ENCODE measurements around the gene SLC25A38.

The SLC25A38 gene

DNA sequence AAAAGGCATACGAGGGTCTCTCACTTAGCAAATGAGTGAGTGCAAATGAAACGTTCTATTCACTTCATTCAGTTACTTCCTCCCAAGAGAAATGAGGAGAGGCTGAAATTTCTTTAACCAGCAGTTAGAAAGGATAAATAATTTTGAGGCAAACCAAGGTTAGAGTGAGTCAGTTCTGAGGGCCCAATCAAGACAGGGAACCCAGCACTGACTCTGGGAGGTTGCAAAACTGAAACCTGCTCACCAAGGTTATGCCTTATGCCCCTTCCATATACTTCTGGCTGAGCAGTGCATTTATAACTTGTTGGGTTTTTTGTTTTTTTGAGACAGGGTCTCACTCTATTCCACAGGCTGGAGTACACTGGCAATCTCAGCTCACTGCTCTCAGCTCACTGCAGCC, 18.8 kb downstream of the SLC25A38 start:
- no peaks in the 10 kb centered on the region for H3K9me3 ChIP-seq (ENCODE audit: control insufficient read depth, low read length)
- no peak overlapping the region for H3K4me3 ChIP-seq (ENCODE audit: low read length)
- no peaks in the 10 kb centered on the region for H3K36me3 ChIP-seq (ENCODE audit: control insufficient read depth, insufficient read depth, low read length)
- H3K27me3 ChIP-seq (ENCODE audit: control insufficient read depth, insufficient read depth, low read length): no peaks in the 10 kb centered on the region
- no peak overlapping the region for H3K9ac ChIP-seq (ENCODE audit: low read length)
- no peaks in the 10 kb centered on the region for H3K4me1 ChIP-seq (ENCODE audit: control insufficient read depth, insufficient read depth, low read length)

DNA sequence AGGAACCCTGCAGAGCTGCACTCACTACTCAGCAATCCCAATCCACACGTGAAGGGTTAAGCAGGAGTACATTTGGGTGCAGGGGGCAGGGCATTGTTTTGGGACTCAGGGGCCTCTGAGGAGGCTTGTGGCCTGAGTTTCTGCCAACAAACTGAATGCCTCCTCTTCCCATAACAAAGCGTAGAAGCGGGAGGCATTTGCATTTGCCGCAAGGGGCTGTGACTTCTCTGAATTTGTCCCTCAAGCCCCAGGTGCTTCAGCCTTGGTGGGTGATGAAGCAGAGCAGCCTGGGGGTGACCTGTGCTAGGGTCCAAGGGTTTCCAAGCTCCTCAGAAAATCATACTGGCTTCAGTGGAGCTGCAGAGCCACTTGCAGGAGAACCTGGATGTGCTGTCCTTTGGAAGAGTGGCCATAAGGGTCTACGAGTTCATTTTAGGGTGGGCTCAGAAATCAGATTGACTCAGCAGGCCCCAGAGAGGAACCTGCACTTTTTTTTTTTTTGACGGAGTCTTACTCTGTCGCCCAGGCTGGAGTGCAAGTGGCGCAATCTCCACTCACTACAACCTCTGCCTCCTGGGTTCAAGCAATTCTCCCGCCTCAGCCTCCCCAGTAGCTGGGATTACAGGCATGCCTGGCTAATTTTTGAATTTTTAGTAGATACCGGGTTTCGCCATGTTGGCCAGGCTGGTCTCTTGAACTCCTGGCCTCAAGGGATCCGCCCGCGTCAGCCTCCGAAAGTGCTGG, 21.9 kb downstream of the SLC25A38 start:
- Histone ChIP-seq H3K36me3 (ENCODE audit: control insufficient read depth, insufficient read depth, low read length) (no peaks in the 10 kb centered on the region), H3K4me1 (ENCODE audit: control insufficient read depth, insufficient read depth, low read length) (peaks cover 8% of the 10 kb centered on the region), H3K27me3 (ENCODE audit: control insufficient read depth, insufficient read depth, low read length) (no peaks in the 10 kb centered on the region), H3K9ac (ENCODE audit: low read length) (no peak overlapping the region), H3K4me3 (ENCODE audit: low read length) (no peak overlapping the region), H3K9me3 (ENCODE audit: control insufficient read depth, low read length) (no peaks in the 10 kb centered on the region)

- Histone ChIP-seq H3K9ac (ENCODE audit: low read length) (peak overlapping the region; percentile 75), H3K27me3 (ENCODE audit: control insufficient read depth, insufficient read depth, low read length) (no peaks in the 10 kb centered on the region), H3K9me3 (ENCODE audit: control insufficient read depth, low read length) (no peaks in the 10 kb centered on the region), H3K4me1 (ENCODE audit: control insufficient read depth, insufficient read depth, low read length) (peaks cover 8% of the 10 kb centered on the region), H3K36me3 (ENCODE audit: control insufficient read depth, insufficient read depth, low read length) (peaks cover 2% of the 10 kb centered on the region), H3K4me3 (ENCODE audit: low read length) (peak overlapping the region; percentile 52)
Measured at GRCh38 chr3:39405687-39406367, 22.7 kb downstream of the SLC25A38 start.

DNA sequence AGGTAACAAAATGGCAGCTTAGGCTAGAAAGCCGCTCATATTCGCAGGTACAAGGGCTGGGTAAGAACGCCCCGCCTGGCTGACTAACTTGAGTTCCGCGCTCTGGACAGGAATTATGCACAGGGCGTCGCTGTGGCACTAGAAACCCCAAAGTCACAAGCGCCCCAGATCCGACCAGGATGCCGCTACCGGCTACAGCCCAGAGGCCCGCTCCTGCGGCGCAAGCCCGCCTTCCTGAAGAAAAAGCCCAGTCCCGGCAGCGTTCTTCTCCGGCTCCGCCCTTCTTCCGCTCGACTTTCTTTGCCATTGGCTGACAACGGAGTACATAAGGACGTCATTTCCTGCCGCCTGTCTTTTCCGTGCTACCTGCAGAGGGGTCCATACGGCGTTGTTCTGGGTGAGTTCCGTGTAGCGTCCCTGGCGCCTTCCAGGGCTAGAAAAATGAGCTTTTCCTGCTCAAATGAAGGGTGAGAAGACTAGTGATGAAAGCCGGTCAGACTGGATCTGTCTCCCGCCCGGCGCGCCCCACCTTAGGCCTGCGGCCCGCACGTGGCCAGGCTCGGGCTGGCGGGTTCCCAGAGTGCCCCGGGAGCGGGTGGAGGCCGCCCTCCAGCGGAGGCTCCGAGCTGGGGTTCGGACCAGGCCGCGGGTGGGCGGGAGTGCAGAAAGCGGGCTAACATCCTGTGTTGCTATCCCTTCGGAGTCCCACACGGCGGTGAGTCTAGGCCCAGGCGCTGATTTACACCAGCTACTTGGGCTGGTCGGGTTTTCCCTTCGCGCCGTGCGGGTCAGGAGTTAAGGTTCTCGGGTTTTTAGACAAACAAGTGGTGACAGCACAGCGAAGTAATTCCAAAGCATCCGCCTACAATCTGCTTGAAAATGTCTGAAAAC, 23.4 kb downstream of the SLC25A38 start, which contains the start of gene RPSA:
RPSA (plus strand) TSS at position 353 of the 891 bp plus-strand sequence. CDS start 934 bp downstream, outside the sequence.
- Histone ChIP-seq H3K9ac (ENCODE audit: low read length) (peak within 1 kb of the TSS; percentile 75), H3K9me3 (ENCODE audit: control insufficient read depth, low read length) (no peaks in the 10 kb centered on the region), H3K27me3 (ENCODE audit: control insufficient read depth, insufficient read depth, low read length) (no peaks in the 10 kb centered on the region), H3K36me3 (ENCODE audit: control insufficient read depth, insufficient read depth, low read length) (peaks cover 7% of the 10 kb centered on the region), H3K4me3 (ENCODE audit: low read length) (peak within 1 kb of the TSS; percentile 52), H3K4me1 (ENCODE audit: control insufficient read depth, insufficient read depth, low read length) (peaks cover 8% of the 10 kb centered on the region)

GRCh38 chr3:39407259-39407629, 24.1 kb downstream of the SLC25A38 start:
- peaks cover 8% of the 10 kb centered on the region for H3K4me1 ChIP-seq (ENCODE audit: control insufficient read depth, insufficient read depth, low read length)
- peaks cover 7% of the 10 kb centered on the region for H3K36me3 ChIP-seq (ENCODE audit: control insufficient read depth, insufficient read depth, low read length)
- no peaks in the 10 kb centered on the region for H3K27me3 ChIP-seq (ENCODE audit: control insufficient read depth, insufficient read depth, low read length)
- H3K9ac ChIP-seq (ENCODE audit: low read length): peak overlapping the region; percentile 75
- peak overlapping the region; percentile 52 for H3K4me3 ChIP-seq (ENCODE audit: low read length)
- H3K9me3 ChIP-seq (ENCODE audit: control insufficient read depth, low read length): no peaks in the 10 kb centered on the region

- peak overlapping the region; percentile 52 for H3K4me3 ChIP-seq (ENCODE audit: low read length)
- H3K9ac ChIP-seq (ENCODE audit: low read length): peak overlapping the region; percentile 75
- H3K4me1 ChIP-seq (ENCODE audit: control insufficient read depth, insufficient read depth, low read length): peaks cover 8% of the 10 kb centered on the region
- H3K27me3 ChIP-seq (ENCODE audit: control insufficient read depth, insufficient read depth, low read length): no peaks in the 10 kb centered on the region
- peaks cover 8% of the 10 kb centered on the region for H3K36me3 ChIP-seq (ENCODE audit: control insufficient read depth, insufficient read depth, low read length)
- H3K9me3 ChIP-seq (ENCODE audit: control insufficient read depth, low read length): no peaks in the 10 kb centered on the region
Measured at GRCh38 chr3:39407773-39408492, 24.8 kb downstream of the SLC25A38 start.

- H3K4me3 ChIP-seq (ENCODE audit: low read length): no peak overlapping the region
- H3K4me1 ChIP-seq (ENCODE audit: control insufficient read depth, insufficient read depth, low read length): peaks cover 8% of the 10 kb centered on the region
- no peaks in the 10 kb centered on the region for H3K9me3 ChIP-seq (ENCODE audit: control insufficient read depth, low read length)
- H3K9ac ChIP-seq (ENCODE audit: low read length): no peak overlapping the region
- H3K36me3 ChIP-seq (ENCODE audit: control insufficient read depth, insufficient read depth, low read length): peaks cover 16% of the 10 kb centered on the region
- H3K27me3 ChIP-seq (ENCODE audit: control insufficient read depth, insufficient read depth, low read length): no peaks in the 10 kb centered on the region
Measured at GRCh38 chr3:39408493-39409372, 25.6 kb downstream of the SLC25A38 start.

GRCh38 chr3:39409514-39410136, 26.5 kb downstream of the SLC25A38 start:
- H3K9ac ChIP-seq (ENCODE audit: low read length): no peak overlapping the region
- no peaks in the 10 kb centered on the region for H3K9me3 ChIP-seq (ENCODE audit: control insufficient read depth, low read length)
- no peak overlapping the region for H3K4me3 ChIP-seq (ENCODE audit: low read length)
- H3K36me3 ChIP-seq (ENCODE audit: control insufficient read depth, insufficient read depth, low read length): peaks cover 16% of the 10 kb centered on the region
- H3K27me3 ChIP-seq (ENCODE audit: control insufficient read depth, insufficient read depth, low read length): no peaks in the 10 kb centered on the region
- peaks cover 16% of the 10 kb centered on the region for H3K4me1 ChIP-seq (ENCODE audit: control insufficient read depth, insufficient read depth, low read length)

DNA sequence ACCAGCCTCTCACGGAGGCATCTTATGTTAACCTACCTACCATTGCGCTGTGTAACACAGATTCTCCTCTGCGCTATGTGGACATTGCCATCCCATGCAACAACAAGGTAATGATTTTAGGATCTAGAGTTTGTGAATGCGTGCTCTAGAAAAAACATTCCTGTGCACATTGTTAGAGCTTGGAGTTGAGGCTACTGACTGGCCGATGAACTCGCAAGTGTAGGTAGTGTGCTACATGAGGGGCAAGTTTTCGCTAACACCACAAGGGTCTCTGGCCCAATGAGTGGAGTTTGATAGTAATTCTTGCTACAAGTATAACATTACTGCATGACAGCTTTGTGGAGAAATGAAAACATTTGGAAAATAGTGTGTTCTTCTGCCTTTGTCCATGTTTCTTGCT, 27.7 kb downstream of the SLC25A38 start:
- Histone ChIP-seq H3K36me3 (ENCODE audit: control insufficient read depth, insufficient read depth, low read length) (peaks cover 16% of the 10 kb centered on the region), H3K4me1 (ENCODE audit: control insufficient read depth, insufficient read depth, low read length) (peaks cover 16% of the 10 kb centered on the region), H3K9ac (ENCODE audit: low read length) (no peak overlapping the region), H3K27me3 (ENCODE audit: control insufficient read depth, insufficient read depth, low read length) (no peaks in the 10 kb centered on the region), H3K9me3 (ENCODE audit: control insufficient read depth, low read length) (no peaks in the 10 kb centered on the region), H3K4me3 (ENCODE audit: low read length) (no peak overlapping the region)

GRCh38 chr3:39412668-39413260, 29.6 kb downstream of the SLC25A38 start:
- Histone ChIP-seq H3K36me3 (ENCODE audit: control insufficient read depth, insufficient read depth, low read length) (peaks cover 16% of the 10 kb centered on the region), H3K9ac (ENCODE audit: low read length) (no peak overlapping the region), H3K4me1 (ENCODE audit: control insufficient read depth, insufficient read depth, low read length) (peaks cover 13% of the 10 kb centered on the region), H3K27me3 (ENCODE audit: control insufficient read depth, insufficient read depth, low read length) (no peaks in the 10 kb centered on the region), H3K9me3 (ENCODE audit: control insufficient read depth, low read length) (no peaks in the 10 kb centered on the region), H3K4me3 (ENCODE audit: low read length) (no peak overlapping the region)
